DOHH2 (cell line): ENCODE results near the gene KIF21A.

Source experiments
- H3F3A ChIP-seq: fragments of 200-600 bp; sonication (generic), shearing (Covaris generic); 2 replicates; pipeline ENCODE4 v1.6.0; 2016; ENCODE audit warnings: antibody characterized with exemption, mild to moderate bottlenecking; ENCODE audit not compliant: control insufficient read depth, insufficient read depth
- H3K27ac ChIP-seq: fragments of 200-600 bp; sonication (generic); 2 replicates; pipeline ENCODE4 v1.5.1; 2014; ENCODE audit warnings: low read depth, mild to moderate bottlenecking, low read length, moderate library complexity
- H3K27me3 ChIP-seq: fragments of 200-600 bp; sonication (generic); 2 replicates; pipeline ENCODE4 v1.6.1; 2014; ENCODE audit warnings: mild to moderate bottlenecking, low read length, mixed read lengths; ENCODE audit not compliant: control insufficient read depth
- H3K36me3 ChIP-seq: fragments of 200-600 bp; sonication (generic); 2 replicates; pipeline ENCODE4 v1.6.1; 2014; ENCODE audit warnings: mild to moderate bottlenecking, low read length, moderate library complexity, mixed read lengths; ENCODE audit not compliant: control insufficient read depth
- H3K4me1 ChIP-seq: fragments of 200-600 bp; sonication (generic); 2 replicates; pipeline ENCODE4 v1.6.1; 2014; ENCODE audit warnings: mild to moderate bottlenecking, low read length, mixed read lengths; ENCODE audit not compliant: control insufficient read depth
- H3K4me2 ChIP-seq: fragments of 200-600 bp; sonication (generic); 2 replicates; pipeline ENCODE4 v1.6.0; 2014; ENCODE audit warnings: mild to moderate bottlenecking, low read length, moderate library complexity
- H3K4me3 ChIP-seq: fragments of 200-600 bp; sonication (generic); 2 replicates; pipeline ENCODE4 v1.5.1; 2014; ENCODE audit warnings: mild to moderate bottlenecking, low read length, mixed read lengths
- H3K79me2 ChIP-seq: fragments of 200-600 bp; sonication (generic); 2 replicates; pipeline ENCODE4 v1.6.1; 2014; ENCODE audit warnings: mild to moderate bottlenecking, low read length, mixed read lengths; ENCODE audit not compliant: control insufficient read depth
- H3K9me2 ChIP-seq: fragments of 200-600 bp; sonication (generic); replicated peaks from 2 replicates; pipeline ENCODE4 v1.6.1; 2014; ENCODE audit warnings: mild to moderate bottlenecking, low read length, mixed read lengths; ENCODE audit not compliant: control insufficient read depth
- H3K9me3 ChIP-seq: fragments of 200-600 bp; sonication (generic); 2 replicates; pipeline ENCODE4 v1.6.1; 2014; ENCODE audit warnings: antibody characterized with exemption, low read length, mixed read lengths; ENCODE audit not compliant: control insufficient read depth, insufficient read depth
- H4K20me1 ChIP-seq: fragments of 200-600 bp; sonication (generic); 2 replicates; pipeline ENCODE4 v1.6.0; 2014; ENCODE audit warnings: low read depth, mild to moderate bottlenecking, antibody characterized with exemption, low read length, moderate library complexity; ENCODE audit not compliant: control insufficient read depth, insufficient read depth
- CTCF ChIP-seq: fragments of 200-600 bp; sonication (generic); IDR thresholded peaks from one replicate; pipeline ENCODE4 v1.5.1; 2014; ENCODE audit warnings: antibody characterized with exemption, mild to moderate bottlenecking, low read depth, low read length; ENCODE audit not compliant: poor library complexity, severe bottlenecking
- EZH2phosphoT487 ChIP-seq: fragments of 200-600 bp; sonication (generic); IDR thresholded peaks from 2 replicates; pipeline ENCODE4 v1.6.1; 2017; ENCODE audit warnings: borderline replicate concordance, mild to moderate bottlenecking, antibody characterized with exemption, low read length, moderate library complexity, mixed read lengths

Gene KIF21A

GRCh38 chr12:39369756-39370155, 73.2 kb downstream of the KIF21A start:
- H3K4me2 ChIP-seq: no peak overlapping the region
- no peaks in the 10 kb centered on the region for H3K79me2 ChIP-seq
- H3K9me2 ChIP-seq: no peaks in the 10 kb centered on the region
- no peaks in the 10 kb centered on the region for H3K36me3 ChIP-seq
- H3K9me3 ChIP-seq: no peaks in the 10 kb centered on the region
- H3K4me3 ChIP-seq: no peak overlapping the region
- H3K27ac ChIP-seq: no peak overlapping the region
- H4K20me1 ChIP-seq: no peaks in the 10 kb centered on the region
- H3K27me3 ChIP-seq: no peaks in the 10 kb centered on the region
- TF ChIP-seq CTCF: no peak
- no peak for TF ChIP-seq EZH2phosphoT487
- H3K4me1 ChIP-seq: no peaks in the 10 kb centered on the region
- no peaks in the 10 kb centered on the region for H3F3A ChIP-seq

DNA sequence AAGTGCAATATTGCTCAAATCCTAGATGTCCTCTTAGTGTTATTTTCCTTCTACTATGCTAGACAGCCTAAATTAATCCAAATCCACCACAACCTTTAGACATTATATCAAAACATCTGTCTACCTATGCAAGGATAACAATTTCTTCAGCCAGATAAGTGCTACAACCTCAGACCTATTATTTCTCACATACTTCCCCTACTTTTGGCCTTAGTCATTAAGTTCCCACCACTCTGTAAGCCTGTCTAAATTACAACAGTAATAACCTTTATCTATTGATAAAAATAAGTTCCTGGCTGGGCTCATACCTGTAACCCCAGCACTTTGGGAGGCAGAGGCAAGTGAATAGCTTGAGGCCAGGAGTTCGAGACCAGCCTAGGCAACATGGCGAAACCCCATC, 74.0 kb downstream of the KIF21A start:
- no peaks in the 10 kb centered on the region for H4K20me1 ChIP-seq
- H3K79me2 ChIP-seq: no peaks in the 10 kb centered on the region
- H3F3A ChIP-seq: no peaks in the 10 kb centered on the region
- H3K4me3 ChIP-seq: no peak overlapping the region
- no peak overlapping the region for H3K4me2 ChIP-seq
- H3K9me2 ChIP-seq: no peaks in the 10 kb centered on the region
- H3K36me3 ChIP-seq: no peaks in the 10 kb centered on the region
- H3K27me3 ChIP-seq: no peaks in the 10 kb centered on the region
- H3K27ac ChIP-seq: no peak overlapping the region
- TF ChIP-seq EZH2phosphoT487: no peak
- TF ChIP-seq CTCF: no peak
- no peaks in the 10 kb centered on the region for H3K4me1 ChIP-seq
- no peaks in the 10 kb centered on the region for H3K9me3 ChIP-seq

DNA sequence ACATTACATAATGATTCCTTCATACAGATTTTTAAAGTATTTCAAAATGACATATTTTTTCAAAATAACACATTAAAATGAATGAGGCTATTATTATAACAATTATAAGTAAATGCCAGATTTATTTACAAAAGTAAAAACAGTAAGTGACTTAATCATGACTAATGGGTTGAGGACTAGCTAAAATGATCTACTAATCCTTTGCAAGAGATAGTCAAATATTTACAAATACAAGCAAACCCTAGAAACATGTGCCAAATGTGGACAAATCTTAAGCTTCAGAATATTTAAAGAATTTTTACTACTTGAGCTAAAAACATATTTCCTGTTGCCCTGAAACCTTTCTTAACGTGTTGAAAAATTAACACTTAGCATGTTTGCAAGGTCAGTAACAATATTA, 74.8 kb downstream of the KIF21A start:
- Histone ChIP-seq H3K4me3 (no peak overlapping the region), H3K9me3 (no peaks in the 10 kb centered on the region), H3K79me2 (no peaks in the 10 kb centered on the region), H3K9me2 (no peaks in the 10 kb centered on the region), H3K27me3 (no peaks in the 10 kb centered on the region), H3K27ac (no peak overlapping the region), H3K4me1 (no peaks in the 10 kb centered on the region), H4K20me1 (no peaks in the 10 kb centered on the region), H3K36me3 (no peaks in the 10 kb centered on the region), H3F3A (no peaks in the 10 kb centered on the region), H3K4me2 (no peak overlapping the region)
- TF ChIP-seq CTCF: no peak

GRCh38 chr12:39367494-39367893, 75.4 kb downstream of the KIF21A start:
- H4K20me1 ChIP-seq: no peaks in the 10 kb centered on the region
- H3K4me3 ChIP-seq: no peak overlapping the region
- no peaks in the 10 kb centered on the region for H3K9me3 ChIP-seq
- no peaks in the 10 kb centered on the region for H3K4me1 ChIP-seq
- TF ChIP-seq CTCF: no peak
- no peak for TF ChIP-seq EZH2phosphoT487
- no peak overlapping the region for H3K4me2 ChIP-seq
- no peaks in the 10 kb centered on the region for H3K27me3 ChIP-seq
- H3K9me2 ChIP-seq: no peaks in the 10 kb centered on the region
- H3K79me2 ChIP-seq: no peaks in the 10 kb centered on the region
- H3F3A ChIP-seq: no peaks in the 10 kb centered on the region
- no peaks in the 10 kb centered on the region for H3K36me3 ChIP-seq
- no peak overlapping the region for H3K27ac ChIP-seq
